Activated CD4-positive, alpha-beta T cell treated with anti-CD3 and anti-CD28 coated beads for 36 hours (primary cell): ENCODE data around the gene LZTR1. TPM values are rescaled to one million over a fixed set of nuclear protein-coding genes. Genes with fewer than 3 reads are reported as not detected.
"Not testable (repeated sequence)": the region's sequence is repeated elsewhere in the genome, so short reads cannot be mapped to it uniquely, and the experiment has no call there.

Experiments
- ATAC-seq: fragments of 200-7000 bp; cut with Tn5 transposase; one replicate; pipeline ENCODE4 v1.10.0; 2021; ENCODE audit warnings: mild to moderate bottlenecking, moderate library complexity
- CTCF ChIA-PET: fragments of 350-600 bp; sonication (Branson Sonifier 250); formaldehyde crosslinking; loops from one replicate; lab custom pipeline; 2021; ENCODE audit warnings: antibody characterized with exemption; lab: Charles Lee
- POLR2A ChIA-PET: fragments of 350-600 bp; sonication (Branson Sonifier 250); formaldehyde crosslinking; loops from one replicate; lab custom pipeline; 2021; ENCODE audit warnings: antibody characterized with exemption, inconsistent platforms; lab: Charles Lee
- DNase-seq: peaks from one replicate; pipeline ENCODE4 v3.0.0-alpha.2; 2020
- H3K27ac Mint-ChIP-seq: one replicate; pipeline ENCODE4 v1.8.0; 2021; ENCODE audit warnings: mixed read lengths
- H3K27me3 Mint-ChIP-seq: one replicate; pipeline ENCODE4 v1.8.0; 2021; ENCODE audit warnings: mixed read lengths
- H3K36me3 Mint-ChIP-seq: one replicate; pipeline ENCODE4 v1.8.0; 2021; ENCODE audit warnings: low read depth, mixed read lengths
- H3K4me1 Mint-ChIP-seq: one replicate; pipeline ENCODE4 v1.8.0; 2021; ENCODE audit warnings: mixed read lengths
- H3K4me3 Mint-ChIP-seq: one replicate; pipeline ENCODE4 v1.8.0; 2021; ENCODE audit warnings: mild to moderate bottlenecking, moderate library complexity, mixed read lengths
- H3K9me3 Mint-ChIP-seq: one replicate; pipeline ENCODE4 v1.8.0; 2021; ENCODE audit warnings: low read depth, mixed read lengths
- intact Hi-C, 2 experiments: fragments of 100-400 bp; cut with DNase I in 1 of 2; cut with micrococcal nuclease in 1 of 2; formaldehyde crosslinking; loops; one replicate each; pipeline versions ENCODE4 v1.14.2 to v1.15.1; 2022 to 2024; cut with DNase I, micrococcal nuclease
- microRNA-seq: library from miRNA; unstranded; fragments of <30 nt; microRNA quantifications from one replicate; pipeline ENCODE4 v1.2.0, GENCODE V29; 2021; ENCODE audit warnings: borderline replicate concordance
- total RNA-seq, 2 experiments: library from RNA; stranded (reverse); gene quantifications; one replicate each; pipeline ENCODE4 v1.2.3, GENCODE V29; 2021

LZTR1 gene
- total RNA-seq, 2 experiments from 2014 or later: 31.9 to 40.5 TPM

DNA sequence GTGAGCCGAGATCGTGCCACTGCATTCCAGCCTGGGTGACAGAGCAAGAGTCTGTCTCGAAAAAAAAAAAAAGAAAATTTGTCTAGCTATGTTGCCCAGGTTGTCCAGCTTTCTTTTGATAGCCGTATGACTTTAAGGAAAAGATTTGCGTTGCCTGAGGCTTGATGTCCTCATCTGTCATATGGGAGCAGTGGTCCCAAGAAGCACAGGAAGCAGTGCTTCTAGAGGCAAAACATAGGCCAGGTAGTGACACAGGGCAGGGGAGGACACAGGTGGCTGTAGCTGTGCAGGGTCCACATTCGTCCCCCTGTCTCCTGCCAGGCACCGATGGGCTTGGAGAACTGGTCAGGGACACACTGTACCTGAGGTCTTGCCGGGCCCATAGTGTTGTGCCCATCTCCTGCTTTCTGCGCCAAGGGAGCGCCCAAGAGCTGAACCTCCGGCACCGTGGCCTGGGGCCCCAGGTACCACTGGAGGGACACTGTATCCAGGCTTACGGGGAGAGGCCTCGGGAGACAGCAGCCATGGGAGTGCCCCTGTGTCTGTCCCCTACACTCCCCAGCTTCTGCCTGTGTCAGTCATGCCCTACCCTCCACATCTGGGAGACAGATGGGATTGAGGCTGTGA lies 65.1 kb downstream of the LZTR1 start:
- H3K27ac Mint-ChIP-seq: no peak overlapping the region
- H3K9me3 Mint-ChIP-seq: no peaks in the 10 kb centered on the region
- no peak for ATAC-seq
- CTCF ChIA-PET: interaction anchor here (1.4 kb wide), 1 partner anchor 85 kb away, joined by 5 read pairs; no protein-coding TSS in a partner anchor
- no peak for DNase-seq
- no peak overlapping the region for H3K4me3 Mint-ChIP-seq
- H3K36me3 Mint-ChIP-seq: no peaks in the 10 kb centered on the region
- intact Hi-C loops: no loop called here
- peaks cover 23% of the 10 kb centered on the region for H3K4me1 Mint-ChIP-seq
- H3K27me3 Mint-ChIP-seq: peaks cover 15% of the 10 kb centered on the region
- POLR2A ChIA-PET: no interaction called here

DNA sequence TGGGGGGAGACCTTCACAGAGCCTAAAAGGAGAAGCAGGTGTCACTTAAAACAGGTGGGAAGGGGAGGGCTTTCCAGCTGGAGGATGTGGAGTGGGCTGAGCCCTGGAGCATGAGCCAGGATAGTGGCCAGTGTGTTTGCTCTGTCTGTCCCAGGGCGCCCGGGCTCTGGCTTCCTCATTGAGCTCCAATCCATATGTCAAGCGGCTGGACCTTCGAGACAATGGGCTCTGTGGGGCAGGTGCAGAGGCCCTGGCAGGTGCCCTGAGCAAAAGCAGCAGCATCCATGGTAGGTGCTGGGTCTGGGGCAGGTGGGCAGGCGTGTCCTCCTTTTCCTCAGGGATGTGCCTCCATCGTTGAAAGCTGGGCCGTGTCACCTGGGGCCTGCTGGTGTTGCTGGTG lies 65.6 kb downstream of the LZTR1 start:
- Mint-ChIP-seq H3K27me3 (peaks cover 15% of the 10 kb centered on the region), H3K36me3 (no peaks in the 10 kb centered on the region), H3K9me3 (no peaks in the 10 kb centered on the region), H3K27ac (no peak overlapping the region), H3K4me3 (no peak overlapping the region), H3K4me1 (peaks cover 23% of the 10 kb centered on the region)
- ChIA-PET POLR2A (no interaction called here), CTCF (no interaction called here)
- intact Hi-C loops: no loop called here
- ATAC-seq (no peak), DNase-seq (no peak)

GRCh38 chr22:21048448-21048847 lies 66.4 kb downstream of the LZTR1 start:
- ATAC-seq, CTCF ChIA-PET, H3K27me3 Mint-ChIP-seq, H3K27ac Mint-ChIP-seq, H3K36me3 Mint-ChIP-seq, intact Hi-C loops, H3K9me3 Mint-ChIP-seq, H3K4me3 Mint-ChIP-seq, DNase-seq, POLR2A ChIA-PET: not testable (repeated sequence)
- H3K4me1 Mint-ChIP-seq: peaks cover 21% of the 10 kb centered on the region

Small RNAs within 50 kb of the gene (microRNA-seq; reads per million reads assigned to microRNA genes)
- gene MIR649: not detected

Other genes with a start within 250 kb of the LZTR1 start
- gene SERPIND1, start 208.2 kb upstream of the LZTR1 start, total RNA-seq: not detected
- gene PI4KA, start 123.5 kb upstream of the LZTR1 start, total RNA-seq: 10 to 100 TPM; 52.8 TPM
- gene SNAP29, start 123.3 kb upstream of the LZTR1 start, total RNA-seq: 10 to 100 TPM; 22.8 to 33.8 TPM
- gene CRKL, start 64.9 kb upstream of the LZTR1 start, total RNA-seq: 10 to 100 TPM; 80.8 to 92.0 TPM
- gene AIFM3, start 15.0 kb upstream of the LZTR1 start, total RNA-seq: under 1 TPM in 1 of 2 experiments, not detected in 1; 0.21 TPM
- 10 to 100 TPM; 25.1 to 27.2 TPM for gene THAP7, start 19.8 kb downstream of the LZTR1 start, total RNA-seq
- gene P2RX6, start 32.9 kb downstream of the LZTR1 start, total RNA-seq: under 1 TPM; 0.18 to 0.25 TPM
- gene SLC7A4, start 50.3 kb downstream of the LZTR1 start, total RNA-seq: not detected
- gene LRRC74B, start 63.6 kb downstream of the LZTR1 start, total RNA-seq: not detected